Astrocyte (in vitro differentiated cells and primary cell): ENCODE data around the gene ITPKB. TPM values are rescaled to one million over a fixed set of nuclear protein-coding genes. Genes with fewer than 3 reads are reported as not detected.

ENCODE experiments used
- DNase-seq: peaks from one replicate; pipeline ENCODE4 v3.0.0-alpha.2; 2010; ENCODE audit warnings: low read depth
- FAIRE-seq: peaks from 2 replicates; lab custom pipeline; 2011; peaks lifted over from hg19 to GRCh38; lab: Jason Lieb, UNC
- H2AFZ ChIP-seq: 2 replicates; pipeline ENCODE4 v1.6.0; 2012; ENCODE audit warnings: low read depth, low read length, inconsistent platforms
- H3K27ac ChIP-seq: 2 replicates; pipeline ENCODE4 v1.5.1; 2011; ENCODE audit warnings: low read depth, low read length, inconsistent platforms
- H3K27me3 ChIP-seq: 2 replicates; pipeline ENCODE4 v1.6.0; 2011; ENCODE audit warnings: low read length, inconsistent platforms; ENCODE audit not compliant: insufficient read depth
- H3K36me3 ChIP-seq: 2 replicates; pipeline ENCODE4 v1.5.1; 2011; ENCODE audit warnings: low read length, inconsistent platforms; ENCODE audit not compliant: insufficient read depth
- H3K4me1 ChIP-seq: 2 replicates; pipeline ENCODE4 v1.5.1; 2011; ENCODE audit warnings: low read length, inconsistent platforms; ENCODE audit not compliant: insufficient read depth
- H3K4me2 ChIP-seq: 2 replicates; pipeline ENCODE4 v1.6.0; 2012; ENCODE audit warnings: low read length, inconsistent platforms
- H3K4me3 ChIP-seq: 2 replicates; pipeline ENCODE4 v1.5.1; 2011; ENCODE audit warnings: low read depth, mild to moderate bottlenecking, low read length, inconsistent platforms; ENCODE audit not compliant: insufficient read depth
- H3K79me2 ChIP-seq: 2 replicates; pipeline ENCODE4 v1.6.0; 2012; ENCODE audit warnings: mild to moderate bottlenecking, low read length, inconsistent platforms; ENCODE audit not compliant: insufficient read depth
- H3K9ac ChIP-seq: 2 replicates; pipeline ENCODE4 v1.6.0; 2012; ENCODE audit warnings: mild to moderate bottlenecking, low read length, inconsistent platforms
- H3K9me3 ChIP-seq: 2 replicates; pipeline ENCODE4 v1.5.1; 2012; ENCODE audit warnings: low read depth, mild to moderate bottlenecking, low read length, inconsistent platforms; ENCODE audit not compliant: insufficient read depth
- H4K20me1 ChIP-seq: 2 replicates; pipeline ENCODE4 v1.6.0; 2012; ENCODE audit warnings: low read length, inconsistent platforms; ENCODE audit not compliant: insufficient read depth
- H3K27ac Mint-ChIP-seq: one replicate; pipeline ENCODE4 v1.8.0; 2021; ENCODE audit warnings: mild to moderate bottlenecking, mixed read lengths; ENCODE audit not compliant: unreplicated experiment
- H3K27me3 Mint-ChIP-seq: one replicate; pipeline ENCODE4 v1.8.0; 2021; ENCODE audit warnings: low read depth, mixed read lengths; ENCODE audit not compliant: unreplicated experiment
- H3K36me3 Mint-ChIP-seq: one replicate; pipeline ENCODE4 v1.8.0; 2021; ENCODE audit warnings: low read depth, mixed read lengths; ENCODE audit not compliant: unreplicated experiment
- H3K4me1 Mint-ChIP-seq: one replicate; pipeline ENCODE4 v1.8.0; 2021; ENCODE audit warnings: low read depth, mixed read lengths; ENCODE audit not compliant: unreplicated experiment
- H3K4me3 Mint-ChIP-seq: one replicate; pipeline ENCODE4 v1.8.0; 2021; ENCODE audit warnings: mild to moderate bottlenecking, moderate library complexity, mixed read lengths; ENCODE audit not compliant: unreplicated experiment
- H3K9me3 Mint-ChIP-seq: one replicate; pipeline ENCODE4 v1.8.0; 2021; ENCODE audit warnings: mild to moderate bottlenecking, mixed read lengths; ENCODE audit not compliant: unreplicated experiment
- EZH2 ChIP-seq: IDR thresholded peaks from 2 replicates; pipeline ENCODE4 v1.6.1; 2012; ENCODE audit warnings: mild to moderate bottlenecking, low read length, inconsistent platforms; ENCODE audit not compliant: insufficient read depth
- total RNA-seq: library from RNA; stranded (reverse); gene quantifications from 2 replicates; pipeline ENCODE4 v1.2.1, GENCODE V29; 2021
- TF ChIP-seq, protein P1 (sequence below): IDR thresholded peaks from 2 replicates; pipeline ENCODE4 v1.5.1; 2011; ENCODE audit warnings: low read depth, mild to moderate bottlenecking, inconsistent platforms, low read length, moderate library complexity; ENCODE audit not compliant: insufficient read depth

The ITPKB gene
- total RNA-seq, 1 donor from 2014 or later = 10.5 TPM

DNA sequence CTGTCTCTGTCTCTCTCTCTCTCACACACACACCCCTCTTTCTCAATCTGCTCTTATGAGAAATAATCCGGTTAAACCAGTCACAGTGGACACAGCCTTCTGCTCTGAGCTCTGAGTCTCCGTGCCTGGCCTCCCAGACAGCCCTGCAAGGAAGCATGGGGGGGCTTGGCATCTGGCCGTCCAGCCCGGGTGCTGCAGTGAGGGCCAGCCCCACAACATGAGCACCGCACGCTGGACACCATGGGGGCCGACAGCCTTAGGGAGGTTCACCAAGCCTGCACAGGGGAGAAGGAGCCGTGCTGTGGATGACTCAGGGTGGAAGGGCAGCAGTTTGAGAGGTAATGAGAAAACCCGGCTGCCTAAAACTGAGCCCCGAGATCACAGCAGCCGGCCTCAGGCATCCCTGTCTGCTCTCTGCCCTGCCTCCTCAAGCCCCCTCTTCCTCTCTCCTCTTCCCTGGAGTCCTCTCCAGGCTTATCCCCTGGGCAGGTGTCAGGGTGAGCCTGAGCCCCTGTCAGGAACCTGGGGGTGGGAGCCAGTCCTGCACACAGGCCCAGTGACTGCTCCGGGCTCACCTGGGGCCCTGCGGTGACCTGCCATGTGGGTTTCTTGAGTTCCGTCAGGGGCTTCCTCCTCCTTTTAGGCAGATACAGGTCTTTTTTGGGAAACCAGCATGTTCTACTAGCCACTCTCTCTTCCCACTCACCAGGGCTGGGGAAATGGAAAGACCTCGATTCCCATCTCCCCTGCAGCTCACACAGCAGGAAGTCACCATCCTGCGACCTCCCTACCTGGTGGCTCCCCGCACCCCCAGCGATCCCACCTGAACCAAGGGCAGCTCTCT lies 92.8 kb downstream of the ITPKB start:
- DNase-seq (no peak), FAIRE-seq (no peak)
- Mint-ChIP-seq H3K36me3 (peaks cover 6% of the 10 kb centered on the region), H3K4me3 (peak overlapping the region; percentile 22), H3K27me3 (peaks cover 14% of the 10 kb centered on the region), H3K9me3 (no peaks in the 10 kb centered on the region), H3K4me1 (peaks cover 26% of the 10 kb centered on the region), H3K27ac (no peak overlapping the region)
- peaks cover 3% of the 10 kb centered on the region for H4K20me1 ChIP-seq
- no peak overlapping the region for H3K4me3 ChIP-seq
- TF ChIP-seq EZH2 = no peak
- TF ChIP-seq, protein P1, sequence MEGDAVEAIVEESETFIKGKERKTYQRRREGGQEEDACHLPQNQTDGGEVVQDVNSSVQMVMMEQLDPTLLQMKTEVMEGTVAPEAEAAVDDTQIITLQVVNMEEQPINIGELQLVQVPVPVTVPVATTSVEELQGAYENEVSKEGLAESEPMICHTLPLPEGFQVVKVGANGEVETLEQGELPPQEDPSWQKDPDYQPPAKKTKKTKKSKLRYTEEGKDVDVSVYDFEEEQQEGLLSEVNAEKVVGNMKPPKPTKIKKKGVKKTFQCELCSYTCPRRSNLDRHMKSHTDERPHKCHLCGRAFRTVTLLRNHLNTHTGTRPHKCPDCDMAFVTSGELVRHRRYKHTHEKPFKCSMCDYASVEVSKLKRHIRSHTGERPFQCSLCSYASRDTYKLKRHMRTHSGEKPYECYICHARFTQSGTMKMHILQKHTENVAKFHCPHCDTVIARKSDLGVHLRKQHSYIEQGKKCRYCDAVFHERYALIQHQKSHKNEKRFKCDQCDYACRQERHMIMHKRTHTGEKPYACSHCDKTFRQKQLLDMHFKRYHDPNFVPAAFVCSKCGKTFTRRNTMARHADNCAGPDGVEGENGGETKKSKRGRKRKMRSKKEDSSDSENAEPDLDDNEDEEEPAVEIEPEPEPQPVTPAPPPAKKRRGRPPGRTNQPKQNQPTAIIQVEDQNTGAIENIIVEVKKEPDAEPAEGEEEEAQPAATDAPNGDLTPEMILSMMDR = no peak
- no peaks in the 10 kb centered on the region for H3K9me3 ChIP-seq
- H3K27me3 ChIP-seq = no peaks in the 10 kb centered on the region
- H3K79me2 ChIP-seq = no peaks in the 10 kb centered on the region
- peaks cover 33% of the 10 kb centered on the region for H3K4me1 ChIP-seq
- H2AFZ ChIP-seq = no peak overlapping the region
- H3K4me2 ChIP-seq = no peak overlapping the region
- H3K36me3 ChIP-seq = no peaks in the 10 kb centered on the region
- peak overlapping the region; percentile 16 for H3K9ac ChIP-seq
- no peak overlapping the region for H3K27ac ChIP-seq

DNA sequence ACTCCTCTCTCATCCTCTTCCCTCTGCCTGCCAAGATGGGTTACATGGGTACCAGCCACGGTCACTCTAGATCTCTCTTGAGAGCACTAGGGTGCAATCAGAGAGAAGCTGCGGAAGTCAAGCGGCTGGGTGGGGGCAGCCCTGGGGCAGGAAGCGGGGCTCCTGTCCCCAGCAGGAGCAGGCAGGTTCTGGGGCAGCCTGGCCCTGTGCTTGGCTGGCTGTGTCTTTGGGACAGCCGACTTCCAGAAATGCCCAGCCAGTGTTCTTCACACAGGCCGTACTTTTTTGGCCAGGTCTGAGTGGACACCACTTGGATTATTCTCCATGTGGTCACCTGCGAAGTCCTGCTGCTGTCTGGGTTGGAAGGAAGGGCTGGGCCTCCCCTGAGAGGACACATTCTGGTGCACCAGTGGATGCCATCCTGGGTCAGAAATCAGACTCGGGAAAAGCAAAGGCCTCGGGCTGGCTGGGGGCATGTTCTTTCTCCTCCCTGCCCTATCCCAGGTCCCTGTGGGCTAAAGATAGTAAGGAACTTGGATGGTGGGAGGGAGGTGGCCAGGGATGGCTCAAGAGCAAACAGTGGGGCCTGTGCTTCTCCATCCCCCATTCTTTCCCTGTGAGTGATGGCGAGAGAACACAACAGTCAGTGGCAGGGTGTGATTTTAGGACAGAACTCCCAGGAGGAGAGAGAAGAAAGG lies 93.7 kb downstream of the ITPKB start:
- Mint-ChIP-seq H3K4me3 (peak overlapping the region; percentile 22), H3K27ac (no peak overlapping the region)

More for the DNA sequence above, 93.7 kb downstream of the ITPKB start:
- Histone ChIP-seq H3K4me1 (peaks cover 33% of the 10 kb centered on the region), H4K20me1 (peaks cover 3% of the 10 kb centered on the region), H3K27me3 (no peaks in the 10 kb centered on the region), H3K9ac (peak overlapping the region; percentile 16), H3K4me2 (no peak overlapping the region), H2AFZ (no peak overlapping the region), H3K79me2 (no peaks in the 10 kb centered on the region), H3K27ac (no peak overlapping the region), H3K36me3 (no peaks in the 10 kb centered on the region), H3K9me3 (no peaks in the 10 kb centered on the region), H3K4me3 (no peak overlapping the region)
- H3K36me3 Mint-ChIP-seq = peaks cover 9% of the 10 kb centered on the region
- FAIRE-seq (no peak), DNase-seq (no peak)
- peaks cover 26% of the 10 kb centered on the region for H3K4me1 Mint-ChIP-seq
- peaks cover 7% of the 10 kb centered on the region for H3K27me3 Mint-ChIP-seq
- TF ChIP-seq EZH2 = no peak
- TF ChIP-seq, protein P1 = no peak
- H3K9me3 Mint-ChIP-seq = no peaks in the 10 kb centered on the region
